ENCODE data around the gene HOXB4. TPM values are rescaled to one million over a fixed set of nuclear protein-coding genes. Genes with fewer than 3 reads are reported as not detected.

Gene HOXB4
- total and polyA plus RNA-seq, 10 of the 15 experiments (the other 5 are each of a cell fraction or from before 2014, with no cell fraction given): 0.35 to 5.8 (median 3.0) TPM

DNA sequence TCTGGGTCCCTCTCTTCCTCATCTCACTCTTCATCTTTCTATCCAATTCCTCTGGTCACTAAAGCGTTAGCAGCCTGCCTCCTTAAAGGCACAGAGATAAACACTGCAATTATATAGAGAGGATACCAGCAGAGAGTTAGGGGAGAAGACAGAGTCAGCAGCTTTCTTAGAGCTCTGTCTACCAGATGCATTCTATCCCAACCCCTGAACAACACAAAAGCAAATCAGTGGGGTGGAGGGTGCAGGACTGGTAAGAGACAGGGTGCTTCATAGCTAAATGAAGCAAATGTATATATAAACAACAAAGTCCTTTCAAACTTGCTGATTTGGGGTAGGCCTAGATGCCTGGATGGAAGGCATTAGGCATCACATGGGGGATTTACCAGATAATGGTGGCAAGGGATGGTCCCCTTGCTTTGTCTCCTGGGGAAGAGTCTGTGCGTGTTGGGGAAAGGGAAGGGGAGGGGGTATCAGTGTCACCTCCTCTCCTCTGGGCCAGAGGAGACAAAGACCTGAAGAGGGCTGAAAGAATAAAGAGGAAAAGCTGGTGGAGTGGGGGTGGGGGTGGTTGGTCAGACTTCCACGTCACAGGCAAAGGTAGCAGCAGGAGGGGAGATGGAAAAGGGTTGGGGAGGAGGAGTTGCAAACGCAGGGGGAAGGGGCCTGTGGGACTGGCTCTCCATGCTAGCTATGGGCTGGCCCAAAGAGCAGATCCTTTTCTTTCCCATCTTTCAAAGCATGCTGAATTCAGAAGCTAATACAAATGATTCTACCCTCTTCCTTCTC lies 12.0 kb downstream of the HOXB4 start:
- H3K4me2 ChIP-seq (ENCODE audit: control insufficient read depth, insufficient read depth): no peak overlapping the region
- DNase-seq (ENCODE audit: low read depth, low spot score) (no peak), ATAC-seq (no peak), FAIRE-seq (no peak)
- no peaks in the 10 kb centered on the region for H3K9me3 ChIP-seq (replicated peaks; ENCODE audit: control insufficient read depth, insufficient read depth, low read length)
- no peaks in the 10 kb centered on the region for H4K20me1 ChIP-seq (ENCODE audit: control insufficient read depth, insufficient read depth)
- ChIA-PET RAD21 (ENCODE audit: unreplicated experiment) (interaction anchor here (1.1 kb wide), 1 partner anchor 17 kb away, joined by 3 read pairs; no protein-coding TSS in a partner anchor), CTCF (no interaction called here), SMC1A (ENCODE audit: uncharacterized antibody, unreplicated experiment) (interaction anchor here (0.6 to 1.3 kb wide), 5 partner anchors 9 to 271 kb away, joined by 3 to 7 read pairs (median 3); no protein-coding TSS in a partner anchor), POLR2A (interaction anchor here (1.2 kb wide), 1 partner anchor 20 kb away, joined by 3 read pairs; no protein-coding TSS in a partner anchor)
- intact Hi-C loops (cut with micrococcal nuclease; ENCODE audit: unreplicated experiment): no loop called here
- H3K27ac ChIP-seq (ENCODE audit: control insufficient read depth, insufficient read depth): no peak overlapping the region
- no peaks in the 10 kb centered on the region for H3K79me2 ChIP-seq (ENCODE audit: control insufficient read depth, insufficient read depth, low read length)
- no TSS peak for BruUV-seq (replicated peaks)
- TF ChIP-seq POLR2AphosphoS5 (IDR thresholded peaks at IDR 0.05; ENCODE audit: low read length) (no peak), NFXL1 (IDR thresholded peaks at IDR 0.05; ENCODE audit: borderline replicate concordance) (no peak), TARDBP (IDR thresholded peaks at IDR 0.05; ENCODE audit: borderline replicate concordance) (no peak), BACH1 (IDR thresholded peaks at IDR 0.05; ENCODE audit: borderline replicate concordance) (no peak), MYC (IDR thresholded peaks at IDR 0.05; ENCODE audit: insufficient read depth, insufficient read length, insufficient replicate concordance, low read length, severe bottlenecking) (no peak), DPF2 (IDR thresholded peaks at IDR 0.05) (no peak), WRNIP1 (IDR thresholded peaks at IDR 0.05; ENCODE audit: borderline replicate concordance, low read depth, low read length) (no peak), SRF (IDR thresholded peaks at IDR 0.05; ENCODE audit: low read depth in 2 of 2, low read length in 2 of 2) (no peak), MTA3 (IDR thresholded peaks at IDR 0.05; ENCODE audit: borderline replicate concordance, low read length) (no peak), HCFC1 (IDR thresholded peaks at IDR 0.05; ENCODE audit: low read length) (no peak), SPI1 (IDR thresholded peaks at IDR 0.05; ENCODE audit: borderline replicate concordance, insufficient read depth, low read depth, low read length) (no peak)
- TF ChIP-seq, protein P1, sequence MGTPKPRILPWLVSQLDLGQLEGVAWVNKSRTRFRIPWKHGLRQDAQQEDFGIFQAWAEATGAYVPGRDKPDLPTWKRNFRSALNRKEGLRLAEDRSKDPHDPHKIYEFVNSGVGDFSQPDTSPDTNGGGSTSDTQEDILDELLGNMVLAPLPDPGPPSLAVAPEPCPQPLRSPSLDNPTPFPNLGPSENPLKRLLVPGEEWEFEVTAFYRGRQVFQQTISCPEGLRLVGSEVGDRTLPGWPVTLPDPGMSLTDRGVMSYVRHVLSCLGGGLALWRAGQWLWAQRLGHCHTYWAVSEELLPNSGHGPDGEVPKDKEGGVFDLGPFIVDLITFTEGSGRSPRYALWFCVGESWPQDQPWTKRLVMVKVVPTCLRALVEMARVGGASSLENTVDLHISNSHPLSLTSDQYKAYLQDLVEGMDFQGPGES (IDR thresholded peaks at IDR 0.05): no peak
- TF ChIP-seq, protein P2, sequence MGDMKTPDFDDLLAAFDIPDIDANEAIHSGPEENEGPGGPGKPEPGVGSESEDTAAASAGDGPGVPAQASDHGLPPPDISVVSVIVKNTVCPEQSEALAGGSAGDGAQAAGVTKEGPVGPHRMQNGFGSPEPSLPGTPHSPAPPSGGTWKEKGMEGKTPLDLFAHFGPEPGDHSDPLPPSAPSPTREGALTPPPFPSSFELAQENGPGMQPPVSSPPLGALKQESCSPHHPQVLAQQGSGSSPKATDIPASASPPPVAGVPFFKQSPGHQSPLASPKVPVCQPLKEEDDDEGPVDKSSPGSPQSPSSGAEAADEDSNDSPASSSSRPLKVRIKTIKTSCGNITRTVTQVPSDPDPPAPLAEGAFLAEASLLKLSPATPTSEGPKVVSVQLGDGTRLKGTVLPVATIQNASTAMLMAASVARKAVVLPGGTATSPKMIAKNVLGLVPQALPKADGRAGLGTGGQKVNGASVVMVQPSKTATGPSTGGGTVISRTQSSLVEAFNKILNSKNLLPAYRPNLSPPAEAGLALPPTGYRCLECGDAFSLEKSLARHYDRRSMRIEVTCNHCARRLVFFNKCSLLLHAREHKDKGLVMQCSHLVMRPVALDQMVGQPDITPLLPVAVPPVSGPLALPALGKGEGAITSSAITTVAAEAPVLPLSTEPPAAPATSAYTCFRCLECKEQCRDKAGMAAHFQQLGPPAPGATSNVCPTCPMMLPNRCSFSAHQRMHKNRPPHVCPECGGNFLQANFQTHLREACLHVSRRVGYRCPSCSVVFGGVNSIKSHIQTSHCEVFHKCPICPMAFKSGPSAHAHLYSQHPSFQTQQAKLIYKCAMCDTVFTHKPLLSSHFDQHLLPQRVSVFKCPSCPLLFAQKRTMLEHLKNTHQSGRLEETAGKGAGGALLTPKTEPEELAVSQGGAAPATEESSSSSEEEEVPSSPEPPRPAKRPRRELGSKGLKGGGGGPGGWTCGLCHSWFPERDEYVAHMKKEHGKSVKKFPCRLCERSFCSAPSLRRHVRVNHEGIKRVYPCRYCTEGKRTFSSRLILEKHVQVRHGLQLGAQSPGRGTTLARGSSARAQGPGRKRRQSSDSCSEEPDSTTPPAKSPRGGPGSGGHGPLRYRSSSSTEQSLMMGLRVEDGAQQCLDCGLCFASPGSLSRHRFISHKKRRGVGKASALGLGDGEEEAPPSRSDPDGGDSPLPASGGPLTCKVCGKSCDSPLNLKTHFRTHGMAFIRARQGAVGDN (IDR thresholded peaks at IDR 0.05): no peak
- no peaks in the 10 kb centered on the region; a peak in 1 of 4 replicates for H3K36me3 ChIP-seq (ENCODE audit: control insufficient read depth in 2 of 2, insufficient read depth in 2 of 2, low read length in 1 of 2)
- H3K4me1 ChIP-seq (ENCODE audit: control insufficient read depth, insufficient read depth, low read length): no peaks in the 10 kb centered on the region
- H3K27me3 ChIP-seq (replicated peaks in 1 of 2; ENCODE audit: control insufficient read depth in 2 of 2, insufficient read depth in 2 of 2, low read length in 1 of 2): no peaks in the 10 kb centered on the region
- 33% methylated on average over 3 of the region's 4 CpGs for WGBS (ENCODE audit: insufficient coverage, insufficient replicate concordance, low lambda C conversion rate, missing lambda C conversion rate)
- H2AFZ ChIP-seq (ENCODE audit: control insufficient read depth, low read depth, low read length): no peak overlapping the region
- in situ Hi-C loops (cut with MboI): no loop called here
- no peak overlapping the region for H3K9ac ChIP-seq (ENCODE audit: control insufficient read depth, insufficient read depth, low read length)
- no peak overlapping the region for H3K4me3 ChIP-seq

All from GM12878 (cell line).